Femur (tissue), 1 donor: ENCODE data around the gene ACO2.

ENCODE experiments used
- DNase-seq: peaks from one replicate; pipeline ENCODE4 v3.0.0-alpha.2; 2017

Gene ACO2

GRCh38 chr22:41573677-41574076, 104.8 kb downstream of the ACO2 start:
- DNase-seq: no peak

DNA sequence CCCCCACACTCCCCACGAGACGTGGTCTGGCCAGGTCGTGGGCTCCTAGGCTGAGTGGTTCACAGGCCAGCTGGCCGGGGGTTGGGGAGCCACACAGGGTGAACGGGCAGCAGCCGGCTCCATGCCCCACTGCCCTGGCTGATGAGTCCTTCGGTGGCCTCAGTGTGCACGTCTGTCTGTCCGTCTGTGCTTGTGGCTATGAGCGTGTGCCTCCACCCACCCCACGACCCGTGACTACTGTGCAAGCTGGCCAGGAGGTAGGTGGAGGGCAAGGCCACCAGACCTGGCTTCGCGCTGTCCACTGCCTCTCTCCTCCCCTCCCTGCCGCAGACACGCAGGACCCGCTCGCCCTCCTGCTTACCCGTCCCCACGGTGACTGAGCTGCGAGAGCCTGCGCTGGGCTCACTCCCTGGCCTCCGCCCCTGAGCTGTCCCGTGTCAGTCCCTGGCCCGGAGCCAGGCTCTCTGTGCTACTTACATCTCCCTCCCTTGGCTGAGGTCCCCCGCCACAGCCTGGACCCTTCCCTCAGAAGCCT, 106.0 kb downstream of the ACO2 start:
- peak; percentile 62 for DNase-seq

GRCh38 chr22:41575533-41575932, 106.6 kb downstream of the ACO2 start:
- no peak for DNase-seq

- peak; percentile 47 for DNase-seq
These were observed 108.0 kb downstream of the ACO2 start for GRCh38 chr22:41576877-41577276.

DNA sequence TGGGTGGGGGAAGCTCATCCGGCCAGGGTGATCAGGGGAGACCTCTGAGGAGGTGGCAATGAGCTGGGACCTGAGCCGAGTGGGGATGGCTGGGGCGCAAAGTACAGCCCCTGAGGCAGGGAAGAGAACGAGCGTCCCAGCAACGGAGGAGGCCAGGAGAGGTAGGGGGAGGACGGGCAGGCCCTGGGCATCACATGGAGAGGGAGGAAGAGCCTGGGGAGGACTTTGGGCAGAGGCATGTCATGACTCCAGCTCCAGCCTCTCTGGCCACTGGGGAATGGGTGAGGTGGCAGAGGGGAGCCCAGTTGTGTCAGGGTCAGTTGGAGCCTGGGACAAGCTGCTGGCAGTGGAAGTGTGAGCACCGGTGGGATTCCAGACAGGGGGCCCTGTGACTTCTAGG, 109.2 kb downstream of the ACO2 start:
- DNase-seq: no peak
